H1 (cell line): Measurements from ENCODE around the gene DGCR8. TPM values are rescaled to one million over a fixed set of nuclear protein-coding genes. Genes with fewer than 3 reads are reported as not detected.

Experiments used
- CTCF ChIA-PET: fragments of 300-600 bp; sonication (Branson Sonifier 250); formaldehyde crosslinking; loops from one replicate; lab custom pipeline; 2021; ENCODE audit not compliant: partially characterized antibody; lab: Charles Lee
- POLR2A ChIA-PET: fragments of 300-600 bp; sonication (Branson Sonifier 250); formaldehyde crosslinking; loops from one replicate; lab custom pipeline; 2021; ENCODE audit warnings: inconsistent platforms; ENCODE audit not compliant: partially characterized antibody; lab: Charles Lee
- DNase-seq, 2 experiments: peaks; one replicate each; pipeline versions ENCODE4 v3.0.0 to v3.0.0-alpha.2; 2010 to 2022; ENCODE audit warnings: low spot score in 2 of 2, low read depth in 1 of 2, mixed read lengths in 1 of 2
- FAIRE-seq: peaks from 2 replicates; lab custom pipeline; 2011; peaks lifted over from hg19 to GRCh38; lab: Jason Lieb, UNC
- H2AFZ ChIP-seq: 2 replicates; pipeline ENCODE4 v1.8.1; 2012; ENCODE audit warnings: low read length, inconsistent platforms
- H2AK5ac ChIP-seq: 2 replicates; pipeline ENCODE4 v1.6.1; 2013; ENCODE audit warnings: low read depth, low read length
- H2BK120ac ChIP-seq: replicated peaks from 2 replicates; pipeline ENCODE3; 2013; ENCODE audit warnings: low read depth, low read length, inconsistent platforms
- H2BK12ac ChIP-seq: 2 replicates; pipeline ENCODE4 v1.6.1; 2013; ENCODE audit warnings: low read depth, low read length
- H2BK15ac ChIP-seq: 2 replicates; pipeline ENCODE4 v1.6.1; 2013; ENCODE audit warnings: low read length
- H2BK20ac ChIP-seq: 2 replicates; pipeline ENCODE4 v1.6.1; 2013; ENCODE audit warnings: low read length
- H2BK5ac ChIP-seq: 2 replicates; pipeline ENCODE4 v1.6.1; 2013; ENCODE audit warnings: low read depth, low read length
- H3K14ac ChIP-seq: 2 replicates; pipeline ENCODE4 v1.6.1; 2013; ENCODE audit warnings: inconsistent platforms; ENCODE audit not compliant: insufficient read length
- H3K18ac ChIP-seq: 2 replicates; pipeline ENCODE4 v1.6.1; 2013; ENCODE audit warnings: low read length; ENCODE audit errors: extremely low read depth
- H3K23ac ChIP-seq: 2 replicates; pipeline ENCODE4 v1.6.1; 2013; ENCODE audit warnings: inconsistent platforms; ENCODE audit not compliant: insufficient read length
- H3K23me2 ChIP-seq: 2 replicates; pipeline ENCODE4 v1.6.1; 2013; ENCODE audit warnings: low read depth, low read length
- H3K27ac ChIP-seq: 2 replicates; pipeline ENCODE4 v1.6.1; 2011; ENCODE audit warnings: low read depth, low read length, inconsistent platforms
- H3K27me3 ChIP-seq, 4 experiments: replicated peaks in 1 of 4; 1 replicate in 1 of 4; 2 replicates in 3 of 4; pipeline versions ENCODE4 v1.6.1 to v1.8.1; 2011 to 2013; ENCODE audit warnings: low read length in 3 of 4, mild to moderate bottlenecking in 3 of 4, inconsistent platforms in 2 of 4, mixed read lengths in 2 of 4, moderate library complexity in 1 of 4; ENCODE audit not compliant: control insufficient read depth in 3 of 4, insufficient read depth in 3 of 4; ENCODE audit errors: extremely low read depth in 1 of 4
- H3K36me3 ChIP-seq, 4 experiments: 2 replicates each; pipeline versions ENCODE4 v1.6.1 to v1.8.1; 2011 to 2013; ENCODE audit warnings: mild to moderate bottlenecking in 4 of 4, low read length in 3 of 4, moderate library complexity in 2 of 4, control low read depth in 1 of 4, inconsistent platforms in 1 of 4; ENCODE audit not compliant: insufficient read depth in 4 of 4, control insufficient read depth in 2 of 4
- H3K4ac ChIP-seq: replicated peaks from 2 replicates; pipeline ENCODE3; 2013; ENCODE audit warnings: low read length, low read depth, mixed read lengths, inconsistent platforms; ENCODE audit not compliant: insufficient read length
- H3K4me1 ChIP-seq, 4 experiments: replicated peaks in 1 of 4; 1 replicate in 1 of 4; 2 replicates in 3 of 4; pipeline versions ENCODE4 v1.6.1 to v1.8.1; 2011 to 2013; ENCODE audit warnings: low read length in 3 of 4, inconsistent platforms in 2 of 4, mixed read lengths in 1 of 4; ENCODE audit not compliant: insufficient read depth in 4 of 4, control insufficient read depth in 3 of 4
- H3K4me2 ChIP-seq, 2 experiments: 2 replicates each; pipeline versions ENCODE4 v1.6.1 to v1.8.1; 2011 to 2013; ENCODE audit warnings: low read depth in 2 of 2, low read length in 2 of 2, control low read depth in 1 of 2, inconsistent platforms in 1 of 2, mild to moderate bottlenecking in 1 of 2; ENCODE audit not compliant: insufficient read depth in 1 of 2
- H3K4me3 ChIP-seq, 4 experiments: fragments of 200-600, 300-600 bp in 1 of 4; sonication (generic), shearing (Covaris generic), sonication (Bioruptor Twin) in 1 of 4; 2 replicates each; pipeline versions ENCODE4 v1.5.1 to v1.8.1; 2011 to 2016; ENCODE audit warnings: low read length in 4 of 4, low read depth in 3 of 4, control low read depth in 2 of 4, inconsistent platforms in 2 of 4, mild to moderate bottlenecking in 2 of 4, mixed read lengths in 1 of 4, moderate library complexity in 1 of 4; ENCODE audit not compliant: insufficient read depth in 2 of 4; ENCODE audit errors: extremely low read depth in 1 of 4
- H3K56ac ChIP-seq: replicated peaks from 2 replicates; pipeline ENCODE3; 2013; ENCODE audit warnings: low read depth, mild to moderate bottlenecking, mixed read lengths, low read length, inconsistent platforms; ENCODE audit not compliant: insufficient read length
- H3K79me1 ChIP-seq: 2 replicates; pipeline ENCODE4 v1.6.1; 2013; ENCODE audit warnings: low read depth, low read length, control low read depth
- H3K79me2 ChIP-seq, 2 experiments: 2 replicates each; pipeline versions ENCODE4 v1.6.1 to v1.8.1; 2012 to 2013; ENCODE audit warnings: low read length in 2 of 2, mild to moderate bottlenecking in 2 of 2, inconsistent platforms in 1 of 2; ENCODE audit not compliant: insufficient read depth in 2 of 2, control insufficient read depth in 1 of 2
- H3K9ac ChIP-seq, 4 experiments: replicated peaks in 1 of 4; 1 replicate in 1 of 4; 2 replicates in 3 of 4; pipeline versions ENCODE4 v1.6.1 to v1.8.1; 2011 to 2013; ENCODE audit warnings: low read depth in 3 of 4, low read length in 3 of 4, control low read depth in 2 of 4, mild to moderate bottlenecking in 2 of 4, moderate library complexity in 2 of 4, inconsistent platforms in 1 of 4; ENCODE audit errors: extremely low read depth in 1 of 4
- H3K9me3 ChIP-seq, 2 experiments: 2 replicates each; pipeline versions ENCODE4 v1.6.1 to v1.8.1; 2012 to 2013; ENCODE audit warnings: mild to moderate bottlenecking in 2 of 2, moderate library complexity in 2 of 2, control low read depth in 1 of 2, inconsistent platforms in 1 of 2, low read depth in 1 of 2, low read length in 1 of 2, mixed read lengths in 1 of 2; ENCODE audit not compliant: insufficient read depth in 2 of 2
- H4K20me1 ChIP-seq, 2 experiments: replicated peaks in 1 of 2; 2 replicates each; pipeline versions ENCODE3 to v1.8.1; 2011 to 2013; ENCODE audit warnings: inconsistent platforms in 2 of 2, low read length in 2 of 2, mild to moderate bottlenecking in 1 of 2; ENCODE audit not compliant: insufficient read depth in 2 of 2, control insufficient read depth in 1 of 2
- H4K5ac ChIP-seq: 2 replicates; pipeline ENCODE4 v1.6.1; 2013; ENCODE audit warnings: low read length, low read depth, mixed read lengths, inconsistent platforms; ENCODE audit not compliant: insufficient read length
- H4K8ac ChIP-seq: 2 replicates; pipeline ENCODE4 v1.8.0; 2013; ENCODE audit warnings: mild to moderate bottlenecking, moderate library complexity, low read length, inconsistent platforms; ENCODE audit not compliant: insufficient read depth; ENCODE audit errors: extremely low read depth
- H4K91ac ChIP-seq: replicated peaks from 2 replicates; pipeline ENCODE3; 2013; ENCODE audit warnings: low read length, mixed read lengths, inconsistent platforms; ENCODE audit not compliant: insufficient read length
- JUN ChIP-seq: IDR thresholded peaks from 2 replicates; pipeline ENCODE4 v1.6.1; 2011; ENCODE audit warnings: low read depth, mild to moderate bottlenecking, improper control_type of control experiment, low read length
- KDM1A ChIP-seq: fragments of 200-600, 300-600 bp; sonication (generic); IDR thresholded peaks from 2 replicates; pipeline ENCODE4 v1.7.1; 2016; ENCODE audit warnings: mild to moderate bottlenecking, low read length, borderline replicate concordance
- KDM5A ChIP-seq: fragments of 200-600 bp; IDR thresholded peaks from 2 replicates; pipeline ENCODE4 v1.7.1; 2012; ENCODE audit warnings: mild to moderate bottlenecking, low read length, inconsistent platforms, mixed read lengths
- POU5F1 ChIP-seq: IDR thresholded peaks from 2 replicates; pipeline ENCODE4 v1.6.1; 2011; ENCODE audit warnings: low read depth, mild to moderate bottlenecking, low read length, moderate library complexity
- SIRT6 ChIP-seq: IDR thresholded peaks from one replicate; pipeline ENCODE4 v1.7.1; 2012; ENCODE audit warnings: low read length, inconsistent platforms
- TAF7 ChIP-seq: optimal IDR thresholded peaks from 2 replicates; pipeline ENCODE3; 2011; ENCODE audit warnings: low read depth, mild to moderate bottlenecking, inconsistent platforms, low read length, moderate library complexity, borderline replicate concordance
- WGBS, 2 experiments: shearing (Covaris generic) in 1 of 2; methylation state at CpG; one replicate each; pipeline versions ENCODE4 v1.1.6 to v1.1.7; 2013 to 2015; ENCODE audit warnings: low lambda C conversion rate in 2 of 2, mixed read lengths in 2 of 2, inconsistent platforms in 1 of 2, low coverage in 1 of 2, missing lambda C conversion rate in 1 of 2; ENCODE audit not compliant: insufficient replicate concordance in 2 of 2, insufficient coverage in 1 of 2, insufficient read length in 1 of 2; ENCODE audit errors: extremely low coverage in 1 of 2, missing lambda C conversion rate in 1 of 2; 5-methylcytosine and 5-hydroxymethylcytosine counted together
- polyA plus RNA-seq, 7 experiments: library from polyadenylated mRNA; depleted of rRNA in 3 of 7; stranded (reverse) in 5 of 7; unstranded in 2 of 7; fragments of >200 nt in 5 of 7; fragments of 200-250 nt in 2 of 7; gene quantifications; 1 replicate in 5 of 7; 2 replicates in 1 of 7; 4 replicates in 1 of 7; pipeline versions ENCODE4 v1.2.1 to v1.2.3, GENCODE V29; 2011 to 2013; ENCODE audit warnings: missing spikeins in 2 of 7, mixed read lengths in 2 of 7
- total RNA-seq: library from RNA; stranded (reverse); fragmentation: NEBNext Ultra II Directional; extraction: Animal tissue kit (Norgen Biotek cat#: 25700); gene quantifications from 2 replicates; pipeline ENCODE4 v1.2.1, GENCODE V29; 2021
- TF ChIP-seq, protein P1 (sequence below), 3 experiments: IDR thresholded peaks; 1 replicate in 2 of 3; 2 replicates in 1 of 3; pipeline versions ENCODE4 v1.5.1 to v1.6.1; 2011; ENCODE audit warnings: low read length in 3 of 3, mild to moderate bottlenecking in 3 of 3, inconsistent platforms in 2 of 3, low read depth in 1 of 3, moderate library complexity in 1 of 3; ENCODE audit not compliant: insufficient read depth in 1 of 3; ENCODE audit errors: control extremely low read depth in 1 of 3

The DGCR8 gene
- total and polyA plus RNA-seq, 2 of the 8 experiments (the other 6 are each of a cell fraction or from before 2014, with no cell fraction given), result 23.7 to 43.7 TPM

DNA sequence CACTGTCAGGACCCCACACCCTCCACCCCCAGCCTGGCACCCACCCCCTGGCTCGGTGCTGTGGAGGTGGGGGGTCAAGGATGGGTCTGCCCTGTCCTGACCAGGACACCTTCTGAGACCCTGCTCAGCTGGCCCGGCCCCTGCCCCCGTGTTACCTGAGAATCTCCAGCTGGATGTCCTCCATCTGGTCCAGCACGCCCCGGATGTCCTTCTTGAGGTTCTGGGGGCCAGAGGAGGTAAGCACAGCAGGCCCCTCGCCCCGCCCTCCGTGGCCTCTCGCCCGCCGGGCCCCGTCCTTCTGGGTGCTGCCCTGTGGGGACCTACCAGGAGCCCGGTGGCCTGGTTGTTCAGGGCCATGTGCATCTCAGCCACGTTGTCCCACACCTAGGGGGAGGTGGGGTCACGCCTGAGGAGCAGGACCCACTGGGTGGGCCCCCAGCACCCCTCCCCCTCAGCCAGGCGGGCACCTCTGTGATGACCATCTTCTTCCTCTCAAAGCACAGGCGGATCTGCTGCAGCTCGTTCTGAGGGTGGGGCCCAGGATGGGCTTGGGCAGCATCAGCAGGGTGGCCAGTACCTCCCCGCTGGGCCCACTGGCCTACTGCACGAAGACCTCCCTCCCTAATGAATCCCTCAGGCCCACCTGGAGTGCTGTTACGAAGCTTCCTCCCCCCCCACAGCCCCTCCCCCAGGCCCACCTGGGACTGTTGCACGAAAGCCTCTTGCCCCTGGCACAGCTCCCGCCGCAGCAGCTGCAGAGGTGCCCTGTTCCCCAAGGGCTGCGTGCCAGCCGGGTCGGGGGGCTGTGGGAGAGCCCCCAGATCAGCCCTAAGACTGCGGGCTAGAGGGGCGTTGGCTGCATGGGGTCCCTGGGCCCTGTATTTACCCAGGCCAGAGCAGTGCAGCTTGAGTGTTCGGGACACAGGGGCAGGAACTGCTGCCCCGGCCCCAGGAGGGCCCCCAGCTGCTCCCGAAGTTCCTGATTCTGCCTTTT is 69.5 kb downstream of the DGCR8 start:
- H3K79me2 ChIP-seq, result no peaks in the 10 kb centered on the region
- POLR2A ChIA-PET, result interaction anchor here (0.6 to 2.1 kb wide), 6 partner anchors 12 to 354 kb away, joined by 3 to 10 read pairs (median 3); no protein-coding TSS in a partner anchor
- DNase-seq, result no peak
- H2AFZ ChIP-seq, result no peak overlapping the region
- CTCF ChIA-PET, result interaction anchor here (0.5 kb wide), 1 partner anchor 141 kb away, joined by 3 read pairs; no protein-coding TSS in a partner anchor
- H4K5ac ChIP-seq, result no peak overlapping the region
- no peak overlapping the region for H2BK20ac ChIP-seq
- no peaks in the 10 kb centered on the region for H3K4me1 ChIP-seq
- no peak overlapping the region for H4K91ac ChIP-seq
- H3K27ac ChIP-seq, result no peak overlapping the region
- H3K36me3 ChIP-seq, result no peaks in the 10 kb centered on the region
- H4K20me1 ChIP-seq, result no peaks in the 10 kb centered on the region
- no peak for FAIRE-seq
- no peak overlapping the region for H3K18ac ChIP-seq
- no peak overlapping the region for H2BK12ac ChIP-seq
- TF ChIP-seq POU5F1, result no peak
- TF ChIP-seq, protein P1, sequence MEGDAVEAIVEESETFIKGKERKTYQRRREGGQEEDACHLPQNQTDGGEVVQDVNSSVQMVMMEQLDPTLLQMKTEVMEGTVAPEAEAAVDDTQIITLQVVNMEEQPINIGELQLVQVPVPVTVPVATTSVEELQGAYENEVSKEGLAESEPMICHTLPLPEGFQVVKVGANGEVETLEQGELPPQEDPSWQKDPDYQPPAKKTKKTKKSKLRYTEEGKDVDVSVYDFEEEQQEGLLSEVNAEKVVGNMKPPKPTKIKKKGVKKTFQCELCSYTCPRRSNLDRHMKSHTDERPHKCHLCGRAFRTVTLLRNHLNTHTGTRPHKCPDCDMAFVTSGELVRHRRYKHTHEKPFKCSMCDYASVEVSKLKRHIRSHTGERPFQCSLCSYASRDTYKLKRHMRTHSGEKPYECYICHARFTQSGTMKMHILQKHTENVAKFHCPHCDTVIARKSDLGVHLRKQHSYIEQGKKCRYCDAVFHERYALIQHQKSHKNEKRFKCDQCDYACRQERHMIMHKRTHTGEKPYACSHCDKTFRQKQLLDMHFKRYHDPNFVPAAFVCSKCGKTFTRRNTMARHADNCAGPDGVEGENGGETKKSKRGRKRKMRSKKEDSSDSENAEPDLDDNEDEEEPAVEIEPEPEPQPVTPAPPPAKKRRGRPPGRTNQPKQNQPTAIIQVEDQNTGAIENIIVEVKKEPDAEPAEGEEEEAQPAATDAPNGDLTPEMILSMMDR (IDR thresholded peaks at IDR 0.05; ENCODE audit: control extremely low read depth in 1 of 3, insufficient read depth in 1 of 3, low read depth in 1 of 3, low read length in 3 of 3), result no peak
- TF ChIP-seq KDM5A, result no peak
- no peak for TF ChIP-seq SIRT6
- no peak for TF ChIP-seq KDM1A
- no peak for TF ChIP-seq JUN
- no peak for TF ChIP-seq TAF7
- TF ChIP-seq, all 59 proteins: peak for 0
- no peak overlapping the region for H2AK5ac ChIP-seq
- no peak overlapping the region for H3K4ac ChIP-seq
- no peak overlapping the region for H2BK15ac ChIP-seq
- H3K4me2 ChIP-seq, result no peak overlapping the region
- 77% methylated on average over 19 of the region's 32 CpGs; no CpG with 5 or more reads in 1 of the 2 experiments for WGBS, 2 experiments
- no peak overlapping the region for H3K4me3 ChIP-seq
- no peak overlapping the region for H2BK120ac ChIP-seq
- no peak overlapping the region for H3K56ac ChIP-seq
- no peaks in the 10 kb centered on the region for H3K79me1 ChIP-seq
- no peaks in the 10 kb centered on the region for H3K23me2 ChIP-seq
- H3K27me3 ChIP-seq, result no peaks in the 10 kb centered on the region
- H3K9ac ChIP-seq, result no peak overlapping the region
- H3K23ac ChIP-seq, result no peak overlapping the region
- no peaks in the 10 kb centered on the region for H3K9me3 ChIP-seq
- no peak overlapping the region for H3K14ac ChIP-seq
- H2BK5ac ChIP-seq, result no peak overlapping the region
- no peak overlapping the region for H4K8ac ChIP-seq
